ENCODE data around the gene ZBTB22.

ZBTB22 gene

GRCh38 chr6:33320315-33321181, 3.0 kb upstream of the ZBTB22 start:
- H3K27ac ChIP-seq (replicated peaks): no peak overlapping the region

GRCh38 chr6:33319939-33320314, 2.4 kb upstream of the ZBTB22 start:
- no peak overlapping the region for H3K4me3 ChIP-seq (replicated peaks; ENCODE audit: insufficient read depth, low read length)
- H3K27me3 ChIP-seq (ENCODE audit: insufficient read depth, poor library complexity, severe bottlenecking): no peaks in the 10 kb centered on the region
- TF ChIP-seq SPI1 (IDR thresholded peaks at IDR 0.05; ENCODE audit: borderline replicate concordance, low read depth) (no peak), GABPA (IDR thresholded peaks at IDR 0.05; ENCODE audit: low read depth) (no peak), REST (IDR thresholded peaks at IDR 0.05; ENCODE audit: insufficient replicate concordance, low read depth) (no peak), CTCF (IDR thresholded peaks at IDR 0.05; ENCODE audit: insufficient read depth, low read length) (no peak), POLR2AphosphoS5 (IDR thresholded peaks at IDR 0.05; ENCODE audit: low read depth) (no peak)
- DNase-seq (ENCODE audit: low read depth in 1 of 2, low spot score in 1 of 2): no peak
- H3K27ac ChIP-seq (replicated peaks): no peak overlapping the region

More at GRCh38 chr6:33320315-33321181, 3.0 kb upstream of the ZBTB22 start:
- TF ChIP-seq CTCF (IDR thresholded peaks at IDR 0.05; ENCODE audit: insufficient read depth, low read length) (no peak), POLR2AphosphoS5 (IDR thresholded peaks at IDR 0.05; ENCODE audit: low read depth) (no peak), GABPA (IDR thresholded peaks at IDR 0.05; ENCODE audit: low read depth) (no peak), SPI1 (IDR thresholded peaks at IDR 0.05; ENCODE audit: borderline replicate concordance, low read depth) (no peak), REST (IDR thresholded peaks at IDR 0.05; ENCODE audit: insufficient replicate concordance, low read depth) (no peak)
- Histone ChIP-seq H3K4me3 (replicated peaks; ENCODE audit: insufficient read depth, low read length) (no peak overlapping the region), H3K27me3 (ENCODE audit: insufficient read depth, poor library complexity, severe bottlenecking) (no peaks in the 10 kb centered on the region)
- no peak for DNase-seq (ENCODE audit: low read depth in 1 of 2, low spot score in 1 of 2)

GRCh38 chr6:33318426-33319073, 1.0 kb upstream of the ZBTB22 start:
- DNase-seq (ENCODE audit: low read depth in 1 of 2, low spot score in 1 of 2): no peak
- Histone ChIP-seq H3K27me3 (ENCODE audit: insufficient read depth, poor library complexity, severe bottlenecking) (no peaks in the 10 kb centered on the region), H3K27ac (replicated peaks) (no peak overlapping the region), H3K4me3 (replicated peaks; ENCODE audit: insufficient read depth, low read length) (peak overlapping the region; percentile 68)
- TF ChIP-seq SPI1 (IDR thresholded peaks at IDR 0.05; ENCODE audit: borderline replicate concordance, low read depth) (no peak), REST (IDR thresholded peaks at IDR 0.05; ENCODE audit: insufficient replicate concordance, low read depth) (no peak), GABPA (IDR thresholded peaks at IDR 0.05; ENCODE audit: low read depth) (no peak), POLR2AphosphoS5 (IDR thresholded peaks at IDR 0.05; ENCODE audit: low read depth) (no peak), CTCF (IDR thresholded peaks at IDR 0.05; ENCODE audit: insufficient read depth, low read length) (no peak)

Data from HL-60 (cell line).